Measurements from ENCODE around the gene XPO6.

XPO6 gene

GRCh38 chr16:28087140-28087660 is 124.6 kb downstream of the XPO6 start:
- Histone ChIP-seq H3K9ac (no peak overlapping the region), H3K27ac (no peak overlapping the region), H3K36me3 (ENCODE audit: insufficient read depth) (no peaks in the 10 kb centered on the region), H3K27me3 (ENCODE audit: insufficient read depth, low read depth) (no peaks in the 10 kb centered on the region), H2AFZ (ENCODE audit: low read depth) (no peak overlapping the region), H4K20me1 (ENCODE audit: insufficient read depth) (no peaks in the 10 kb centered on the region), H3K4me2 (no peak overlapping the region), H3K4me1 (ENCODE audit: low read depth, poor library complexity, severe bottlenecking) (no peaks in the 10 kb centered on the region), H3K4me3 (IDR thresholded peaks at IDR 0.05; ENCODE audit: insufficient read depth, low read depth, low read length) (no peak overlapping the region), H3K79me2 (ENCODE audit: insufficient read depth, low read depth) (no peaks in the 10 kb centered on the region)
- TF ChIP-seq CTCF (conservative IDR thresholded peaks at IDR 0.05; ENCODE audit: low read depth, low read length): no peak

- Histone ChIP-seq H3K4me1 (ENCODE audit: low read depth, poor library complexity, severe bottlenecking) (no peaks in the 10 kb centered on the region), H3K9ac (no peak overlapping the region), H2AFZ (ENCODE audit: low read depth) (no peak overlapping the region), H3K27ac (no peak overlapping the region), H3K36me3 (ENCODE audit: insufficient read depth) (no peaks in the 10 kb centered on the region), H3K79me2 (ENCODE audit: insufficient read depth, low read depth) (no peaks in the 10 kb centered on the region), H3K27me3 (ENCODE audit: insufficient read depth, low read depth) (no peaks in the 10 kb centered on the region), H4K20me1 (ENCODE audit: insufficient read depth) (no peaks in the 10 kb centered on the region), H3K4me3 (IDR thresholded peaks at IDR 0.05; ENCODE audit: insufficient read depth, low read depth, low read length) (no peak overlapping the region), H3K4me2 (no peak overlapping the region)
- no peak for TF ChIP-seq CTCF (conservative IDR thresholded peaks at IDR 0.05; ENCODE audit: low read depth, low read length)
These were observed 125.3 kb downstream of the XPO6 start for GRCh38 chr16:28086186-28087139.

DNA sequence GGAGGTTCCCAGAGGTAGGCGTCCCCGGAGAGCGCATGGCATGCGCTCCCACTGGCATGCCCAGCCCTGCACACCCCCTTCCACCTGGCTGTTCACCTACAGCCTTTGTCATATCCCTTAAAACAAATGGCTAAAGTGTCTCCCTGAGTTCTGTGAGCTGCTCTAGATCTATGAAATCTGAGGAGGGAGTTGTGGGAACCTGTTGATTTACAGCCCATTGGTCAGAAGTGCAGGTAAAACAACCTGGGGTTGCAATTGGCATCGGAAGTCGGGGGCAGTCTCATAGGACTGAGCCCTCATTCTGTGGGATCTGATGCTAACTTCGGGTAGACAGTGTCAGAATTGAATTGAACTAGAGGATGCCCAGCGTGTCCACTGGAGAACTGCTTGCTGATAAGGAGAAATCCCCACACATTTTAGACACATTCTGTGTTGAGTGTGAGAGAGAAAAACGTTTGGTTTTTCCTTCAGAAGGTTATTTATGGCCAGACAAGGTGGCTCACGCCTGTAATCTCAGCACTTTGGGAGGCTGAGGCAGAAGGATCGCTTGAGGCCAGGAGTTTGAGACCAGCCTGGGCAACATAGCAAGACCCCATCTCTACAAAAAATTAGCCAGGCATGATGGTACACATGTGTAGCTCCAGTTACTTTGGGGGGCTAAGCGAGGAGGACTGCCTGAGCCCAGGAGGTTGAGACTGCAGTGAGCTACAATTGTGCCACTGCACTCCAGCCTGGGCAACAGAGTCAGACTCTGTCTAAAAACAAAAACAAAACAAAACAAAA is 126.2 kb downstream of the XPO6 start:
- Histone ChIP-seq H3K79me2 (ENCODE audit: insufficient read depth, low read depth) (no peaks in the 10 kb centered on the region), H3K27me3 (ENCODE audit: insufficient read depth, low read depth) (no peaks in the 10 kb centered on the region), H3K4me3 (IDR thresholded peaks at IDR 0.05; ENCODE audit: insufficient read depth, low read depth, low read length) (no peak overlapping the region), H4K20me1 (ENCODE audit: insufficient read depth) (no peaks in the 10 kb centered on the region), H3K36me3 (ENCODE audit: insufficient read depth) (no peaks in the 10 kb centered on the region), H2AFZ (ENCODE audit: low read depth) (no peak overlapping the region), H3K27ac (no peak overlapping the region), H3K4me1 (ENCODE audit: low read depth, poor library complexity, severe bottlenecking) (no peaks in the 10 kb centered on the region), H3K9ac (no peak overlapping the region), H3K4me2 (no peak overlapping the region)
- TF ChIP-seq CTCF (conservative IDR thresholded peaks at IDR 0.05; ENCODE audit: low read depth, low read length): no peak

GRCh38 chr16:28084209-28084608 is 127.6 kb downstream of the XPO6 start:
- Histone ChIP-seq H3K79me2 (ENCODE audit: insufficient read depth, low read depth) (no peaks in the 10 kb centered on the region), H3K4me3 (IDR thresholded peaks at IDR 0.05; ENCODE audit: insufficient read depth, low read depth, low read length) (no peak overlapping the region), H3K27ac (no peak overlapping the region), H3K9ac (no peak overlapping the region), H3K4me2 (no peak overlapping the region), H2AFZ (ENCODE audit: low read depth) (no peak overlapping the region), H3K27me3 (ENCODE audit: insufficient read depth, low read depth) (no peaks in the 10 kb centered on the region), H3K4me1 (ENCODE audit: low read depth, poor library complexity, severe bottlenecking) (no peaks in the 10 kb centered on the region), H3K36me3 (ENCODE audit: insufficient read depth) (no peaks in the 10 kb centered on the region), H4K20me1 (ENCODE audit: insufficient read depth) (no peaks in the 10 kb centered on the region)
- TF ChIP-seq CTCF (conservative IDR thresholded peaks at IDR 0.05; ENCODE audit: low read depth, low read length): no peak
